WERI-Rb-1 (cell line): ENCODE measurements around the gene ASB18.

ENCODE experiments used
- DNase-seq: peaks from one replicate; pipeline ENCODE4 v3.0.0-alpha.2; 2020
- H3K27ac ChIP-seq: fragments of 250-450 bp; sonication (Bioruptor Pico); 2 replicates; pipeline ENCODE4 v1.5.1; 2020; ENCODE audit warnings: mild to moderate bottlenecking, moderate library complexity
- H3K27me3 ChIP-seq: fragments of 250-450 bp; sonication (Bioruptor Pico); 2 replicates; pipeline ENCODE4 v1.5.1; 2021; ENCODE audit warnings: mild to moderate bottlenecking, low read depth, moderate library complexity; ENCODE audit not compliant: insufficient read depth, severe bottlenecking
- H3K36me3 ChIP-seq: fragments of 250-450 bp; sonication (Bioruptor Pico); 2 replicates; pipeline ENCODE4 v1.5.1; 2020; ENCODE audit warnings: mild to moderate bottlenecking, moderate library complexity
- H3K4me3 ChIP-seq: 2 replicates; pipeline ENCODE4 v1.5.1; 2011; ENCODE audit warnings: low read depth, mild to moderate bottlenecking, control low read depth, low read length
- H3K9me3 ChIP-seq: fragments of 250-450 bp; sonication (Bioruptor Pico); 2 replicates; pipeline ENCODE4 v1.5.1; 2021; ENCODE audit warnings: mild to moderate bottlenecking, moderate library complexity; ENCODE audit not compliant: severe bottlenecking
- CTCF ChIP-seq: IDR thresholded peaks from 2 replicates; pipeline ENCODE4 v1.5.1; 2011; ENCODE audit warnings: low read depth, mild to moderate bottlenecking, control low read depth, inconsistent platforms, low read length

The ASB18 gene

GRCh38 chr2:236155406-236155805 lies 108.8 kb downstream of the ASB18 start:
- no peak for TF ChIP-seq CTCF

DNA sequence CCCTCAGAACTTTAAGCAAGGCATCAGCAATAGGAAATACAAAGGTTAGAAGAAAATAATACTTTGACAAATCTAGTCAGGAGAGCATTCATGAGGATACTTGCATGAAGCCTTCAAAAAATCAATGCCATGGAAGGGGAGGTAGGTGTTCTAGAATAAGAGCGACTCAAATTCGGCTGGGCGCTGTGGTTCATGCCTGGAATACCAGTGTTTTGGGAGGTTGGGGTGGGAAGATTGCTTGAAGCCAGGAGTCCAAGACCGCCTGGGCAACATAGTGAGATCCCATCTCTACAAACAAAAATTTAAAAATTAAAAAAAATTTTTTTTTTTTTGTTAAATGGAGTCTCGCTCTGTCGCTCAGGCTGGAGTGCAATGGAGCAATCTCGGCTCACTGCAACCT lies 117.8 kb downstream of the ASB18 start:
- TF ChIP-seq CTCF: no peak
- no peak for DNase-seq
- no peaks in the 10 kb centered on the region for H3K36me3 ChIP-seq

More at GRCh38 chr2:236155406-236155805, 108.8 kb downstream of the ASB18 start:
- no peak overlapping the region for H3K4me3 ChIP-seq
- no peak for DNase-seq
- no peak overlapping the region for H3K27ac ChIP-seq
- H3K27me3 ChIP-seq: peaks cover 72% of the 10 kb centered on the region
- peaks cover 18% of the 10 kb centered on the region for H3K9me3 ChIP-seq
- H3K36me3 ChIP-seq: no peaks in the 10 kb centered on the region

GRCh38 chr2:236143811-236144210 lies 120.4 kb downstream of the ASB18 start:
- Histone ChIP-seq H3K9me3 (peaks cover 3% of the 10 kb centered on the region), H3K4me3 (no peak overlapping the region), H3K27me3 (peaks cover 36% of the 10 kb centered on the region), H3K36me3 (no peaks in the 10 kb centered on the region), H3K27ac (no peak overlapping the region)
- no peak for TF ChIP-seq CTCF
- DNase-seq: no peak

More for the DNA sequence above, 117.8 kb downstream of the ASB18 start:
- Histone ChIP-seq H3K27me3 (peaks cover 23% of the 10 kb centered on the region), H3K9me3 (peaks cover 6% of the 10 kb centered on the region), H3K4me3 (no peak overlapping the region), H3K27ac (no peak overlapping the region)
